ENCODE data around the gene DCX. TPM values are rescaled to one million over a fixed set of nuclear protein-coding genes. Genes with fewer than 3 reads are reported as not detected.

DCX gene
- total RNA-seq, 1 experiment from 2014 or later: not detected

DNA sequence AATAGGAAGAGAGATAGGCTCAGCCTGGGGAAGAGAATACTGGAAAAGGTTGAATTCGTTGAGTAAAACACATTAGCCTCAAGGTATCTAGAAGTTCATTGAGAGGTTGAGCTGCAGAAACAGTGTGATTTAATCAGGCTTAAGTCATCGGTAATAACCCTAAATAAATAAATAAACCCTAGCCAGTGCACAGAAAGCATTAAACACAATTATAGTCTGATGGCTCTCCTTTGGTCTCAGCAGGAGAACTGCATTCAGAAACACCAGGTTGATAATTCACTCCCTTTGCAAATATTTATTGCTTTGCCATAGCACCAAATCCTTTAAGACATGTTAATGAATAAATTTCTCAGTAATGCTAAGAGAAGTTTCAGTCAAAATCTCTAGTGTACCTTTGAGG, 9.6 kb downstream of the DCX start:
- H3K9me3 ChIP-seq (ENCODE audit: control insufficient read depth in 1 of 2, insufficient read depth in 1 of 2, low read depth in 1 of 2, low read length in 2 of 2): no peaks in the 10 kb centered on the region
- H3K9ac ChIP-seq (ENCODE audit: low read length): no peak overlapping the region
- H3K36me3 ChIP-seq (ENCODE audit: control insufficient read depth in 1 of 2, insufficient read depth in 2 of 2, low read length in 2 of 2): no peaks in the 10 kb centered on the region
- H3K4me1 ChIP-seq (ENCODE audit: control insufficient read depth in 1 of 2, insufficient read depth in 2 of 2, low read length in 2 of 2): no peaks in the 10 kb centered on the region
- H3K4me3 ChIP-seq (replicated peaks in 1 of 2; ENCODE audit: low read depth in 1 of 2, low read length in 2 of 2): no peak overlapping the region
- DNase-seq (ENCODE audit: low read depth, low spot score) (no peak), ATAC-seq (no peak)
- H3K79me2 ChIP-seq (ENCODE audit: insufficient read depth, low read length): no peaks in the 10 kb centered on the region
- no TSS peak for BruUV-seq (replicated peaks)
- no peak overlapping the region for H3K27ac ChIP-seq (ENCODE audit: low read depth, low read length)
- no peak overlapping the region for H2AFZ ChIP-seq (ENCODE audit: low read depth, low read length, poor library complexity, severe bottlenecking)
- no peaks in the 10 kb centered on the region for H3K27me3 ChIP-seq (ENCODE audit: insufficient read depth, low read length)
- ChIA-PET POLR2A (no interaction called here), RAD21 (ENCODE audit: low non-redundant PET in 1 of 2, low total read pairs in 2 of 2, uncharacterized antibody in 2 of 2, unreplicated experiment in 2 of 2) (no interaction called here), CTCF (no interaction called here)
- no peaks in the 10 kb centered on the region for H3K9me2 ChIP-seq (ENCODE audit: insufficient read depth)
- intact Hi-C loops (cut with micrococcal nuclease): no loop called here
- no peak overlapping the region for H3K4me2 ChIP-seq (ENCODE audit: low read length)
- TF ChIP-seq EZH2phosphoT487 (IDR thresholded peaks at IDR 0.05; ENCODE audit: borderline replicate concordance): no peak
- no peak for TF ChIP-seq YY1 (IDR thresholded peaks at IDR 0.05; ENCODE audit: extremely low read depth, insufficient replicate concordance, low read depth, low read length)
- TF ChIP-seq CEBPB (IDR thresholded peaks at IDR 0.05; ENCODE audit: low read depth): no peak
- TF ChIP-seq ELF1 (IDR thresholded peaks at IDR 0.05; ENCODE audit: borderline replicate concordance, low read depth): no peak
- no peak for TF ChIP-seq EZH2 (IDR thresholded peaks at IDR 0.05)
- TF ChIP-seq, protein P1, sequence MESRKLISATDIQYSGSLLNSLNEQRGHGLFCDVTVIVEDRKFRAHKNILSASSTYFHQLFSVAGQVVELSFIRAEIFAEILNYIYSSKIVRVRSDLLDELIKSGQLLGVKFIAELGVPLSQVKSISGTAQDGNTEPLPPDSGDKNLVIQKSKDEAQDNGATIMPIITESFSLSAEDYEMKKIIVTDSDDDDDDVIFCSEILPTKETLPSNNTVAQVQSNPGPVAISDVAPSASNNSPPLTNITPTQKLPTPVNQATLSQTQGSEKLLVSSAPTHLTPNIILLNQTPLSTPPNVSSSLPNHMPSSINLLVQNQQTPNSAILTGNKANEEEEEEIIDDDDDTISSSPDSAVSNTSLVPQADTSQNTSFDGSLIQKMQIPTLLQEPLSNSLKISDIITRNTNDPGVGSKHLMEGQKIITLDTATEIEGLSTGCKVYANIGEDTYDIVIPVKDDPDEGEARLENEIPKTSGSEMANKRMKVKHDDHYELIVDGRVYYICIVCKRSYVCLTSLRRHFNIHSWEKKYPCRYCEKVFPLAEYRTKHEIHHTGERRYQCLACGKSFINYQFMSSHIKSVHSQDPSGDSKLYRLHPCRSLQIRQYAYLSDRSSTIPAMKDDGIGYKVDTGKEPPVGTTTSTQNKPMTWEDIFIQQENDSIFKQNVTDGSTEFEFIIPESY (IDR thresholded peaks at IDR 0.05; ENCODE audit: extremely low read depth, insufficient replicate concordance, low read length): no peak
- TF ChIP-seq ZNF274 (IDR thresholded peaks at IDR 0.05; ENCODE audit: low read depth, low read length): no peak
- TF ChIP-seq SIN3A (IDR thresholded peaks at IDR 0.05; ENCODE audit: low read depth): no peak
- TF ChIP-seq POLR2AphosphoS5 (IDR thresholded peaks at IDR 0.05; ENCODE audit: low read depth, low read length): no peak
- TF ChIP-seq RAD21 (IDR thresholded peaks at IDR 0.05; ENCODE audit: low read depth): no peak
- TF ChIP-seq FOSL1 (IDR thresholded peaks at IDR 0.05; ENCODE audit: low read depth): no peak
- TF ChIP-seq, protein P2, sequence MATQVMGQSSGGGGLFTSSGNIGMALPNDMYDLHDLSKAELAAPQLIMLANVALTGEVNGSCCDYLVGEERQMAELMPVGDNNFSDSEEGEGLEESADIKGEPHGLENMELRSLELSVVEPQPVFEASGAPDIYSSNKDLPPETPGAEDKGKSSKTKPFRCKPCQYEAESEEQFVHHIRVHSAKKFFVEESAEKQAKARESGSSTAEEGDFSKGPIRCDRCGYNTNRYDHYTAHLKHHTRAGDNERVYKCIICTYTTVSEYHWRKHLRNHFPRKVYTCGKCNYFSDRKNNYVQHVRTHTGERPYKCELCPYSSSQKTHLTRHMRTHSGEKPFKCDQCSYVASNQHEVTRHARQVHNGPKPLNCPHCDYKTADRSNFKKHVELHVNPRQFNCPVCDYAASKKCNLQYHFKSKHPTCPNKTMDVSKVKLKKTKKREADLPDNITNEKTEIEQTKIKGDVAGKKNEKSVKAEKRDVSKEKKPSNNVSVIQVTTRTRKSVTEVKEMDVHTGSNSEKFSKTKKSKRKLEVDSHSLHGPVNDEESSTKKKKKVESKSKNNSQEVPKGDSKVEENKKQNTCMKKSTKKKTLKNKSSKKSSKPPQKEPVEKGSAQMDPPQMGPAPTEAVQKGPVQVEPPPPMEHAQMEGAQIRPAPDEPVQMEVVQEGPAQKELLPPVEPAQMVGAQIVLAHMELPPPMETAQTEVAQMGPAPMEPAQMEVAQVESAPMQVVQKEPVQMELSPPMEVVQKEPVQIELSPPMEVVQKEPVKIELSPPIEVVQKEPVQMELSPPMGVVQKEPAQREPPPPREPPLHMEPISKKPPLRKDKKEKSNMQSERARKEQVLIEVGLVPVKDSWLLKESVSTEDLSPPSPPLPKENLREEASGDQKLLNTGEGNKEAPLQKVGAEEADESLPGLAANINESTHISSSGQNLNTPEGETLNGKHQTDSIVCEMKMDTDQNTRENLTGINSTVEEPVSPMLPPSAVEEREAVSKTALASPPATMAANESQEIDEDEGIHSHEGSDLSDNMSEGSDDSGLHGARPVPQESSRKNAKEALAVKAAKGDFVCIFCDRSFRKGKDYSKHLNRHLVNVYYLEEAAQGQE (IDR thresholded peaks at IDR 0.05; ENCODE audit: low read depth): no peak
- TF ChIP-seq, protein P3, sequence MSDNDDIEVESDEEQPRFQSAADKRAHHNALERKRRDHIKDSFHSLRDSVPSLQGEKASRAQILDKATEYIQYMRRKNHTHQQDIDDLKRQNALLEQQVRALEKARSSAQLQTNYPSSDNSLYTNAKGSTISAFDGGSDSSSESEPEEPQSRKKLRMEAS (IDR thresholded peaks at IDR 0.05): no peak
- no peak for TF ChIP-seq JUND (IDR thresholded peaks at IDR 0.05)
- TF ChIP-seq ZFX (IDR thresholded peaks at IDR 0.05): no peak
- no peak for TF ChIP-seq TCF7L2 (IDR thresholded peaks at IDR 0.05; ENCODE audit: borderline replicate concordance, extremely low read depth, insufficient read depth, insufficient read length)
- H4K20me1 ChIP-seq (ENCODE audit: insufficient read depth): no peaks in the 10 kb centered on the region

Data from HCT116 (cell line).